SK-N-SH (cell line): ENCODE results near the gene FKBP4. TPM values are rescaled to one million over a fixed set of nuclear protein-coding genes. Genes with fewer than 3 reads are reported as not detected.

ENCODE experiments used
- CTCF ChIA-PET: fragments of 300-600, 350-600 bp; formaldehyde crosslinking; extraction: SDS; loops from one replicate; lab custom pipeline; 2021; lab: Yijun Ruan, JAX
- POLR2A ChIA-PET: fragments of 350-600 bp; sonication (Branson Sonifier 250); formaldehyde crosslinking; extraction: SDS; loops from one replicate; lab custom pipeline; 2020; ENCODE audit warnings: antibody characterized with exemption, inconsistent platforms; lab: Yijun Ruan, JAX
- DNase-seq: peaks from one replicate; pipeline ENCODE4 v3.0.0; 2012
- H2AFZ ChIP-seq: fragments of 200-600 bp; sonication (generic); 2 replicates; pipeline ENCODE4 v1.8.1; 2016; ENCODE audit warnings: antibody characterized with exemption, mild to moderate bottlenecking, low read depth
- H3F3A ChIP-seq: fragments of 200-600 bp; sonication (generic); replicated peaks from 2 replicates; pipeline ENCODE3; 2016; ENCODE audit warnings: antibody characterized with exemption, mild to moderate bottlenecking; ENCODE audit not compliant: insufficient read depth
- H3K27ac ChIP-seq, 2 experiments: fragments of 200-500 bp in 1 of 2; fragments of 200-600 bp in 1 of 2; sonication (Bioruptor generic) in 1 of 2; sonication (generic), shearing (Covaris generic) in 1 of 2; 2 replicates each; pipeline versions ENCODE4 v1.5.1 to v1.6.1; 2014 to 2016; ENCODE audit warnings: low read depth in 2 of 2, inconsistent platforms in 1 of 2, low read length in 1 of 2, mild to moderate bottlenecking in 1 of 2, mixed read lengths in 1 of 2
- H3K27me3 ChIP-seq: fragments of 200-600 bp; sonication (generic), shearing (Covaris generic); 2 replicates; pipeline ENCODE4 v1.6.1; 2016; ENCODE audit warnings: mixed run types; ENCODE audit not compliant: insufficient read depth
- H3K36me3 ChIP-seq, 2 experiments: fragments of 200-500 bp in 1 of 2; fragments of 200-600 bp in 1 of 2; sonication (Bioruptor generic) in 1 of 2; sonication (generic) in 1 of 2; replicated peaks in 1 of 2; 2 replicates each; pipeline versions ENCODE3 to v1.5.1; 2014 to 2016; ENCODE audit warnings: low read length in 1 of 2, mild to moderate bottlenecking in 1 of 2; ENCODE audit not compliant: insufficient read depth in 2 of 2, control insufficient read depth in 1 of 2
- H3K4me1 ChIP-seq, 2 experiments: fragments of 200-500 bp in 1 of 2; fragments of 200-600 bp in 1 of 2; sonication (Bioruptor generic) in 1 of 2; sonication (generic), shearing (Covaris generic) in 1 of 2; 2 replicates each; pipeline versions ENCODE4 v1.5.1 to v1.6.1; 2014 to 2016; ENCODE audit warnings: low read depth in 1 of 2, low read length in 1 of 2, mixed run types in 1 of 2; ENCODE audit not compliant: insufficient read depth in 2 of 2, control insufficient read depth in 1 of 2
- H3K4me2 ChIP-seq: fragments of 200-600 bp; sonication (generic), shearing (Covaris generic); 2 replicates; pipeline ENCODE4 v1.6.1; 2017; ENCODE audit warnings: mixed run types
- H3K4me3 ChIP-seq, 2 experiments: fragments of 200-500 bp in 1 of 2; fragments of 200-600 bp in 1 of 2; sonication (Bioruptor generic) in 1 of 2; sonication (generic), shearing (Covaris generic) in 1 of 2; 2 replicates each; pipeline versions ENCODE4 v1.5.1 to v1.8.1; 2014 to 2016; ENCODE audit warnings: low read depth in 2 of 2, inconsistent platforms in 1 of 2, low read length in 1 of 2, mild to moderate bottlenecking in 1 of 2, mixed read lengths in 1 of 2, moderate library complexity in 1 of 2
- H3K79me2 ChIP-seq: fragments of 200-600 bp; sonication (generic); 2 replicates; pipeline ENCODE4 v1.8.1; 2017; ENCODE audit warnings: mild to moderate bottlenecking; ENCODE audit not compliant: insufficient read depth
- H3K9ac ChIP-seq: fragments of 200-600 bp; sonication (generic); 2 replicates; pipeline ENCODE4 v1.6.1; 2017; ENCODE audit warnings: mixed run types
- H3K9me2 ChIP-seq: fragments of 200-600 bp; sonication (generic); 2 replicates; pipeline ENCODE4 v1.6.1; 2017; ENCODE audit warnings: mixed run types
- H3K9me3 ChIP-seq: fragments of 200-600 bp; sonication (generic); 2 replicates; pipeline ENCODE4 v1.6.1; 2017; ENCODE audit warnings: mixed run types, mild to moderate bottlenecking, moderate library complexity
- H4K20me1 ChIP-seq: fragments of 200-600 bp; sonication (generic); 2 replicates; pipeline ENCODE4 v1.6.1; 2017; ENCODE audit warnings: mild to moderate bottlenecking, mixed run types; ENCODE audit not compliant: insufficient read depth
- EZH2phosphoT487 ChIP-seq: fragments of 200-600 bp; sonication (generic); IDR thresholded peaks from 2 replicates; pipeline ENCODE4 v1.6.1; 2017; ENCODE audit warnings: low read depth, mixed run types, mild to moderate bottlenecking, antibody characterized with exemption, moderate library complexity, borderline replicate concordance
- FOSL2 ChIP-seq: IDR thresholded peaks from 2 replicates; pipeline ENCODE4 v1.4.0; 2012; ENCODE audit warnings: low read depth, mild to moderate bottlenecking, moderate library complexity, borderline replicate concordance
- FOXJ3 ChIP-seq: sonication (generic); formaldehyde crosslinking; IDR thresholded peaks from 2 replicates; pipeline ENCODE4 v1.5.1; 2020; ENCODE audit warnings: mild to moderate bottlenecking, missing genetic modification reagents
- FOXM1 ChIP-seq: IDR thresholded peaks from 2 replicates; pipeline ENCODE4 v1.4.0; 2012; ENCODE audit warnings: low read depth, mild to moderate bottlenecking
- GABPA ChIP-seq: IDR thresholded peaks from 2 replicates; pipeline ENCODE4 v1.4.0; 2012; ENCODE audit warnings: low read depth, mild to moderate bottlenecking
- JUND ChIP-seq: IDR thresholded peaks from 2 replicates; pipeline ENCODE4 v1.4.0; 2012
- MEF2A ChIP-seq: IDR thresholded peaks from 2 replicates; pipeline ENCODE4 v1.4.0; 2012; ENCODE audit warnings: low read depth, borderline replicate concordance
- MXI1 ChIP-seq: IDR thresholded peaks from 2 replicates; pipeline ENCODE4 v1.6.1; 2012; ENCODE audit warnings: mild to moderate bottlenecking, low read depth, low read length, improper control_type of control experiment
- NFIC ChIP-seq: IDR thresholded peaks from 2 replicates; pipeline ENCODE4 v1.4.0; 2012; ENCODE audit warnings: borderline replicate concordance
- NRF1 ChIP-seq: IDR thresholded peaks from 2 replicates; pipeline ENCODE4 v1.6.1; 2012; ENCODE audit warnings: low read depth, mild to moderate bottlenecking, low read length
- POLR2AphosphoS5 ChIP-seq: IDR thresholded peaks from 2 replicates; pipeline ENCODE4 v1.6.1; 2012; ENCODE audit warnings: low read depth, low read length
- RCOR1 ChIP-seq: fragments of 150-350 bp; IDR thresholded peaks from 2 replicates; pipeline ENCODE4 v1.6.1; 2017; ENCODE audit warnings: antibody characterized with exemption, low read length
- SIN3A ChIP-seq: IDR thresholded peaks from 2 replicates; pipeline ENCODE4 v1.6.1; 2012; ENCODE audit warnings: low read depth, mild to moderate bottlenecking, low read length, moderate library complexity, borderline replicate concordance
- SMC3 ChIP-seq: IDR thresholded peaks from 2 replicates; pipeline ENCODE4 v1.6.1; 2012; ENCODE audit warnings: low read depth, low read length, improper control_type of control experiment
- TCF12 ChIP-seq: IDR thresholded peaks from 2 replicates; pipeline ENCODE4 v1.4.0; 2012
- TEAD4 ChIP-seq: IDR thresholded peaks from 2 replicates; pipeline ENCODE4 v1.4.0; 2012; ENCODE audit warnings: mild to moderate bottlenecking, borderline replicate concordance; ENCODE audit not compliant: insufficient read depth
- WGBS: methylation state at CpG from one replicate; pipeline ENCODE4 v1.1.6; 2017; ENCODE audit warnings: low lambda C conversion rate; 5-methylcytosine and 5-hydroxymethylcytosine counted together
- polyA plus RNA-seq, 3 experiments: library from polyadenylated mRNA; depleted of rRNA; stranded (reverse); fragments of >200 nt; gene quantifications; 2 replicates each; pipeline ENCODE4 v1.2.3, GENCODE V29; 2012
- TF ChIP-seq, protein P1 (sequence below): fragments of 200-600 bp; sonication (generic); IDR thresholded peaks from 2 replicates; pipeline ENCODE4 v1.6.1; 2017; ENCODE audit warnings: antibody characterized with exemption, mild to moderate bottlenecking, moderate library complexity

Gene FKBP4
- polyA plus RNA-seq, 1 of the 3 experiments (the other 2 are of a cell fraction) = 53.2 TPM

DNA sequence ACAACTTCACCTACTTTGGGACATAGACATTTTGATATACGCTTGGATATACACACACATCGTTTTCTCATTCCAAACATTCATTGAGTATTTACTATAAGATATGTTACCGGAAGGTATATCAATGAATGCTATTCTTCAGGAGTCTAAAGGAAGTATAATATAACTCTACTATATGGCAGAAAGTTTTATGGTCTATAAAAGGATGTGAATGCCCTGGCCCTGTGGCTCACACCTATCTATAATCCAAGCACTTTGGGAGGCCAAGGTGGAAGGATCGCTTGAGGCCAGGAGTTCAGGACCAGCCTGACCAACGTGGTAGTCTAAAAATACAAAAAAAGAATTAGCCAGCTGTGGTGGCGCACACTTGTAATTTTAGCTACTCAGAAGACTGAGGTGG, 34.5 kb downstream of the FKBP4 start (continued):
- no peak for TF ChIP-seq NFIC

DNA sequence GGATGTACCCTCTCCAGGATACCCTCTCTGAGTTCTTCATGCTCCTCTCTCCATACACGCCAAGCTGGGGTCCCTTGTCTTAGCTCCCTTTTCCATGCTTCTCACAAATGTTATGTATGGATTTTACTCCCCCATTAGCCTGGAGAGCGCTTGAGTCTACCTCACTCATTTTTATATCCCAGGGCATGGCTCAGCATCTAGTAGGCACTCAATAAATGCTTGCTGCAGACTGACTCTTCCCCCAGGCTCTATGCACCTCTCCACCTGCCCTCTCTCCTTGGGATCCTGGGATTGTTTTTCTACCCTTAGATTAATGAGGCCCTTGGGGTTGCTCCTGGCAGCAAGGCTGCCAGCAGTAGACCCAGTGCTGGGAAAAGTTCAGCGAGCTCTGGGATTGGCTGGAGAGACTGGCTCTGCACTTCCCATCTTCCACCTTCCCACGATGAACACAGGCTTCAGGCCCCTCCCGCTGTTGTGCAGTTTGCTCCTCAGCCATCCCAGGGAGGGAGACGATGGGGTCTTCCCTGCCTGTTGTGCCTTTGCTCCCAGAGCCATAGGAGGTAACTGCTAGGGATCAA, 37.9 kb downstream of the FKBP4 start:
- H3K36me3 ChIP-seq = peaks cover 0 to 5% of the 10 kb centered on the region in 2 experiments
- POLR2A ChIA-PET = no interaction called here
- H3K4me3 ChIP-seq = no peak overlapping the region
- H4K20me1 ChIP-seq = no peaks in the 10 kb centered on the region
- CTCF ChIA-PET = interaction anchor here (1.1 to 3.5 kb wide), 2 partner anchors 21 to 112 kb away, joined by 4 to 15 read pairs; no protein-coding TSS in a partner anchor
- H3K9me2 ChIP-seq = no peaks in the 10 kb centered on the region
- H3K27ac ChIP-seq = no peak overlapping the region
- TF ChIP-seq SIN3A (no peak), TEAD4 (no peak)
- peaks cover 4 to 15% of the 10 kb centered on the region in 2 experiments; a peak in 3 of 4 replicates for H3K4me1 ChIP-seq
- no peak overlapping the region for H3K9ac ChIP-seq
- H3K79me2 ChIP-seq = no peaks in the 10 kb centered on the region
- H2AFZ ChIP-seq = no peak overlapping the region
- DNase-seq = no peak
- H3K4me2 ChIP-seq = no peak overlapping the region
- H3K27me3 ChIP-seq = no peaks in the 10 kb centered on the region
- 78% methylated on average over 3 of the region's 6 CpGs for WGBS
- H3F3A ChIP-seq = no peaks in the 10 kb centered on the region
- no peaks in the 10 kb centered on the region for H3K9me3 ChIP-seq

DNA sequence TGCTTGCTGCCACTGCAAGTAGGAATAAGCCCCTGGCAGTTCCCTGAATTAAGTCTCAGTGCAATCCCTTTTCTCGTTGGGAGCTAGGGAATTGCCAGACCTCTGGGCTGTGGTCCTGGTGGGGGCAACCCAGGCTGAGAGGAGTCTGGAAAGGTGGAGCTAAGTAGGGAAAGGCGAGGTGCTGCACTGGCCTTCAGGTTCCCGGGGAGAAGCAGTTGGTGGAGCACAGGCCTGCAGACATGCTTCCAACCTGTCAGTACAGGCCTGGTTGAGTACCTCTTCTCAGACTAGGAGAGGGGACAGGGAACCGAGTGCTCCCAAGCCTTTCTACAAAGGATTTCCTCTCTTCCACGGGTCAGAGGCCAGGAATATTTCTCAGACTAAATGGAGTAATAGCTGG, 38.6 kb downstream of the FKBP4 start:
- TF ChIP-seq RCOR1 = no peak
- no peak for TF ChIP-seq MEF2A
- no peak for TF ChIP-seq FOXM1
- no peak for TF ChIP-seq NRF1
- TF ChIP-seq SIN3A = no peak
- TF ChIP-seq FOXJ3 = no peak
- POLR2A ChIA-PET = no interaction called here
- WGBS = 84% methylated on average over 5 of the region's 5 CpGs
- Histone ChIP-seq H3K9ac (no peak overlapping the region), H3K4me3 (no peak overlapping the region), H3K79me2 (no peaks in the 10 kb centered on the region), H3K9me3 (no peaks in the 10 kb centered on the region), H3K4me2 (no peak overlapping the region), H3K36me3 (no peaks in the 10 kb centered on the region), H3K9me2 (no peaks in the 10 kb centered on the region), H3F3A (no peaks in the 10 kb centered on the region), H4K20me1 (no peaks in the 10 kb centered on the region), H2AFZ (no peak overlapping the region), H3K4me1 (peaks cover 4 to 15% of the 10 kb centered on the region in 2 experiments; a peak in 3 of 4 replicates), H3K27me3 (no peaks in the 10 kb centered on the region), H3K27ac (no peak overlapping the region)
- CTCF ChIA-PET = interaction anchor here (0.9 to 3.5 kb wide), 3 partner anchors 13 to 111 kb away, joined by 4 to 15 read pairs (median 4); no protein-coding TSS in a partner anchor
- no peak for DNase-seq

DNA sequence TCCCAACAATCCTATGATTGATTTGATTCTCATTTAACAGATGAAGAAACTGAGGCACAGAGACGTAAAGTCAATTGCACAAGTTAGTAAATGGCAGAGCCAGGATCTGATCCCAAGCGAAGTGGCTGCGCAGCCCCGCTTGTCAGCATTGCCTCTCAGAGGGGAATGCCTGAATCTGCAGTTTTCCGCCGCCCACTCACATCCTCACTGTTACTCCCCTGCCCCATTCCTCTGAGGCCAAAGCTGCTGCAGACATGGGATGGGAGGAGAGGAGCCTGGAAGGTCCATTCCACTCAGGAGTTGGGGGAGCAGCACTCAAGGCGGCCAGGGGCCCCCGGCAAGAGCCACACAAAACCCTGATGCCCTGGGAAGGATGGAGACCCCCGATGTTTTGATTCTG, 39.0 kb downstream of the FKBP4 start:
- Histone ChIP-seq H3K4me3 (no peak overlapping the region), H3K9me3 (no peaks in the 10 kb centered on the region), H3K79me2 (no peaks in the 10 kb centered on the region), H3F3A (no peaks in the 10 kb centered on the region), H3K27me3 (no peaks in the 10 kb centered on the region), H3K27ac (no peak overlapping the region), H2AFZ (no peak overlapping the region), H3K9me2 (no peaks in the 10 kb centered on the region), H3K9ac (no peak overlapping the region), H3K36me3 (no peaks in the 10 kb centered on the region), H3K4me2 (no peak overlapping the region), H4K20me1 (no peaks in the 10 kb centered on the region), H3K4me1 (peaks cover 4 to 15% of the 10 kb centered on the region in 2 experiments; a peak in 3 of 4 replicates)
- 95% methylated on average over 9 of the region's 9 CpGs for WGBS
- CTCF ChIA-PET = interaction anchor here (0.7 to 3.5 kb wide), 7 partner anchors 12 to 208 kb away, joined by 3 to 15 read pairs (median 4); partner anchors contain the start of gene ITFG2
- no peak for DNase-seq
- POLR2A ChIA-PET = no interaction called here
- TF ChIP-seq EZH2phosphoT487 = no peak
- no peak for TF ChIP-seq JUND
- no peak for TF ChIP-seq POLR2AphosphoS5
- no peak for TF ChIP-seq SMC3
- TF ChIP-seq MXI1 = no peak
- TF ChIP-seq NRF1 = no peak
- TF ChIP-seq, protein P1, sequence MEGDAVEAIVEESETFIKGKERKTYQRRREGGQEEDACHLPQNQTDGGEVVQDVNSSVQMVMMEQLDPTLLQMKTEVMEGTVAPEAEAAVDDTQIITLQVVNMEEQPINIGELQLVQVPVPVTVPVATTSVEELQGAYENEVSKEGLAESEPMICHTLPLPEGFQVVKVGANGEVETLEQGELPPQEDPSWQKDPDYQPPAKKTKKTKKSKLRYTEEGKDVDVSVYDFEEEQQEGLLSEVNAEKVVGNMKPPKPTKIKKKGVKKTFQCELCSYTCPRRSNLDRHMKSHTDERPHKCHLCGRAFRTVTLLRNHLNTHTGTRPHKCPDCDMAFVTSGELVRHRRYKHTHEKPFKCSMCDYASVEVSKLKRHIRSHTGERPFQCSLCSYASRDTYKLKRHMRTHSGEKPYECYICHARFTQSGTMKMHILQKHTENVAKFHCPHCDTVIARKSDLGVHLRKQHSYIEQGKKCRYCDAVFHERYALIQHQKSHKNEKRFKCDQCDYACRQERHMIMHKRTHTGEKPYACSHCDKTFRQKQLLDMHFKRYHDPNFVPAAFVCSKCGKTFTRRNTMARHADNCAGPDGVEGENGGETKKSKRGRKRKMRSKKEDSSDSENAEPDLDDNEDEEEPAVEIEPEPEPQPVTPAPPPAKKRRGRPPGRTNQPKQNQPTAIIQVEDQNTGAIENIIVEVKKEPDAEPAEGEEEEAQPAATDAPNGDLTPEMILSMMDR = no peak
- no peak for TF ChIP-seq NFIC
- no peak for TF ChIP-seq FOXM1
- TF ChIP-seq FOSL2 = no peak
- no peak for TF ChIP-seq SIN3A
- TF ChIP-seq GABPA = no peak
- TF ChIP-seq TCF12 = no peak
- no peak for TF ChIP-seq TEAD4
- TF ChIP-seq FOXJ3 = no peak
